SH-SY5Y (cell line): ENCODE results near the gene MYO1E.

Experiments used
- GATA2 ChIP-seq: IDR thresholded peaks from 2 replicates; pipeline ENCODE4 v1.6.1; 2011; ENCODE audit warnings: mild to moderate bottlenecking, low read depth, low read length
- GATA3 ChIP-seq: IDR thresholded peaks from 2 replicates; pipeline ENCODE4 v1.6.1; 2011; ENCODE audit warnings: low read depth, mild to moderate bottlenecking, low read length, moderate library complexity

MYO1E gene

GRCh38 chr15:59258317-59258716 lies 114.4 kb downstream of the MYO1E start:
- TF ChIP-seq GATA3 (no peak), GATA2 (no peak)

GRCh38 chr15:59257140-59257539 lies 115.5 kb downstream of the MYO1E start:
- no peak for TF ChIP-seq GATA3
- no peak for TF ChIP-seq GATA2

- no peak for TF ChIP-seq GATA2
- TF ChIP-seq GATA3: no peak
Measured at GRCh38 chr15:59256482-59256881, 116.2 kb downstream of the MYO1E start.

- peak; percentile 10; the same call in 1 of the 2 replicates for TF ChIP-seq GATA2
- no peak for TF ChIP-seq GATA3
Measured at GRCh38 chr15:59255680-59256336, 116.9 kb downstream of the MYO1E start.

GRCh38 chr15:59252137-59252536 lies 120.5 kb downstream of the MYO1E start:
- TF ChIP-seq GATA2 (no peak), GATA3 (no peak)

GRCh38 chr15:59251001-59251845 lies 121.4 kb downstream of the MYO1E start:
- TF ChIP-seq GATA2 (no peak), GATA3 (no peak)

- TF ChIP-seq GATA3 (no peak), GATA2 (no peak)
Measured at GRCh38 chr15:59250249-59250648, 122.4 kb downstream of the MYO1E start.

- TF ChIP-seq GATA3: no peak
- no peak for TF ChIP-seq GATA2
Measured at GRCh38 chr15:59249816-59250215, 122.9 kb downstream of the MYO1E start.

GRCh38 chr15:59247364-59247763 lies 125.3 kb downstream of the MYO1E start:
- TF ChIP-seq GATA3: no peak
- TF ChIP-seq GATA2: no peak

- TF ChIP-seq GATA2: peak; percentile 76
- TF ChIP-seq GATA3: no peak
Measured at GRCh38 chr15:59245559-59245958, 127.1 kb downstream of the MYO1E start.

- TF ChIP-seq GATA3 (no peak), GATA2 (no peak)
Measured at GRCh38 chr15:59244337-59244736, 128.3 kb downstream of the MYO1E start.

- TF ChIP-seq GATA2: no peak
- TF ChIP-seq GATA3: no peak
Measured at GRCh38 chr15:59243622-59244021, 129.0 kb downstream of the MYO1E start.

GRCh38 chr15:59242649-59243048 lies 130.0 kb downstream of the MYO1E start:
- TF ChIP-seq GATA3: no peak
- TF ChIP-seq GATA2: no peak

- TF ChIP-seq GATA3: no peak
- no peak for TF ChIP-seq GATA2
Measured at GRCh38 chr15:59240036-59240435, 132.6 kb downstream of the MYO1E start.

GRCh38 chr15:59237924-59238331 lies 134.7 kb downstream of the MYO1E start:
- TF ChIP-seq GATA3 (no peak), GATA2 (no peak)
